K562 (cell line): ENCODE results near the gene TNC. TPM values are rescaled to one million over a fixed set of nuclear protein-coding genes. Genes with fewer than 3 reads are reported as not detected.

Experiments
- ATAC-seq: fragments of 200-7000 bp; cut with Tn5 transposase; 3 replicates; pipeline ENCODE4 v1.9.1; 2020; ENCODE audit warnings: moderate library complexity
- BruUV-seq: library from RNA; stranded (reverse); fragments of 400-500 nt; replicated peaks from 2 replicates; lab custom pipeline; 2021; lab: Mats Ljungman, UMichigan
- CTCF ChIA-PET: fragments of 300-600 bp; formaldehyde crosslinking; extraction: SDS; loops from one replicate; lab custom pipeline; 2021; ENCODE audit warnings: low intra/inter-chr PET ratio; lab: Yijun Ruan, JAX
- POLR2A ChIA-PET: fragments of 300-600, 350-650 bp; sonication (Branson Sonifier 250); formaldehyde crosslinking; extraction: SDS; loops from one replicate; lab custom pipeline; 2021; ENCODE audit warnings: antibody characterized with exemption, inconsistent platforms; lab: Yijun Ruan, JAX
- DNase-seq, 4 experiments: peaks; one replicate each; pipeline versions ENCODE4 v3.0.0 to v3.0.0-alpha.2; 2011 to 2018; ENCODE audit warnings: low spot score in 3 of 4, mixed read lengths in 3 of 4; ENCODE audit errors: extremely low read depth in 1 of 4
- FAIRE-seq: peaks from 2 replicates; lab custom pipeline; 2011; peaks lifted over from hg19 to GRCh38; lab: Jason Lieb, UNC
- H2AFZ ChIP-seq: 2 replicates; pipeline ENCODE4 v1.6.0; 2011; ENCODE audit warnings: low read depth, low read length, control low read depth, inconsistent platforms
- H3K27ac ChIP-seq: fragments of 200-600 bp; 3 replicates; pipeline ENCODE4 v1.8.0; 2011; ENCODE audit warnings: low read depth, mild to moderate bottlenecking, control low read depth, inconsistent platforms, low read length, moderate library complexity, mixed read lengths; ENCODE audit errors: extremely low read depth
- H3K27me3 ChIP-seq, 2 experiments: fragments of 300-600 bp in 1 of 2; 2 replicates in 1 of 2; 3 replicates in 1 of 2; pipeline versions ENCODE4 v1.6.0 to v1.8.0; 2011; ENCODE audit warnings: inconsistent platforms in 2 of 2, low read length in 2 of 2, mild to moderate bottlenecking in 1 of 2, mixed read lengths in 1 of 2, moderate library complexity in 1 of 2; ENCODE audit not compliant: control insufficient read depth in 2 of 2, insufficient read depth in 2 of 2
- H3K36me3 ChIP-seq: fragments of 300-600 bp; 3 replicates; pipeline ENCODE4 v1.8.0; 2011; ENCODE audit warnings: mild to moderate bottlenecking, low read length, inconsistent platforms; ENCODE audit not compliant: control insufficient read depth, insufficient read depth
- H3K4me1 ChIP-seq, 2 experiments: fragments of 200-600 bp in 1 of 2; replicated peaks in 1 of 2; 2 replicates in 1 of 2; 3 replicates in 1 of 2; pipeline versions ENCODE4 v1.5.1 to v1.8.0; 2011; ENCODE audit warnings: inconsistent platforms in 2 of 2, low read length in 2 of 2, mild to moderate bottlenecking in 1 of 2, mixed read lengths in 1 of 2, moderate library complexity in 1 of 2; ENCODE audit not compliant: control insufficient read depth in 2 of 2, insufficient read depth in 2 of 2
- H3K4me2 ChIP-seq: 2 replicates; pipeline ENCODE4 v1.6.1; 2011; ENCODE audit warnings: low read length, control low read depth, inconsistent platforms, mixed read lengths; ENCODE audit not compliant: insufficient read depth
- H3K4me3 ChIP-seq: fragments of 200-600 bp; sonication (generic), shearing (Covaris generic); 2 replicates; pipeline ENCODE4 v1.5.1; 2016; ENCODE audit warnings: control low read depth, inconsistent platforms
- H3K79me2 ChIP-seq: fragments of 200-600 bp; 3 replicates; pipeline ENCODE4 v1.8.0; 2011; ENCODE audit warnings: low read length, inconsistent platforms; ENCODE audit not compliant: control insufficient read depth, insufficient read depth
- H3K9ac ChIP-seq, 2 experiments: 2 replicates each; pipeline versions ENCODE4 v1.6.0 to v1.6.1; 2011; ENCODE audit warnings: low read depth in 2 of 2, low read length in 2 of 2, control low read depth in 1 of 2, inconsistent platforms in 1 of 2, mild to moderate bottlenecking in 1 of 2, mixed read lengths in 1 of 2; ENCODE audit not compliant: insufficient read depth in 1 of 2
- H3K9me1 ChIP-seq: one replicate; pipeline ENCODE4 v1.6.0; 2011; ENCODE audit warnings: inconsistent platforms, mild to moderate bottlenecking, low read length, moderate library complexity; ENCODE audit not compliant: control insufficient read depth, insufficient read depth
- H3K9me3 ChIP-seq: replicated peaks from 2 replicates; pipeline ENCODE4 v1.5.1; 2011; ENCODE audit warnings: low read depth, low read length, inconsistent platforms; ENCODE audit not compliant: control insufficient read depth, insufficient read depth
- H4K20me1 ChIP-seq: replicated peaks from 2 replicates; pipeline ENCODE4 v1.6.1; 2011; ENCODE audit warnings: low read length, inconsistent platforms, mixed read lengths; ENCODE audit not compliant: control insufficient read depth, insufficient read depth
- ADNP ChIP-seq: fragments of 200-800 bp; sonication (Bioruptor generic); IDR thresholded peaks from 2 replicates; pipeline ENCODE4 v1.6.1; 2016; ENCODE audit warnings: missing genetic modification characterization, missing compliant biosample characterization
- AFF4 ChIP-seq: sonication (generic); formaldehyde crosslinking; IDR thresholded peaks from 2 replicates; pipeline ENCODE4 v1.8.0; 2023; ENCODE audit warnings: mild to moderate bottlenecking, missing genetic modification reagents
- CCNT2 ChIP-seq: IDR thresholded peaks from 2 replicates; pipeline ENCODE4 v1.6.1; 2011; ENCODE audit warnings: borderline replicate concordance, low read depth, mild to moderate bottlenecking, moderate library complexity, mixed read lengths, low read length; ENCODE audit not compliant: insufficient read length; ENCODE audit errors: extremely low read depth
- CSDE1 ChIP-seq, 2 experiments: fragments of 450-650 bp; IDR thresholded peaks; 2 replicates each; pipeline ENCODE4 v1.6.1; 2016; ENCODE audit warnings: mild to moderate bottlenecking in 1 of 2
- E2F8 ChIP-seq: fragments of 450-650 bp; IDR thresholded peaks from 2 replicates; pipeline ENCODE4 v1.7.1; 2018; ENCODE audit warnings: mild to moderate bottlenecking, low read depth; ENCODE audit not compliant: partially characterized antibody
- FOXM1 ChIP-seq, 2 experiments: fragments of 450-650 bp in 1 of 2; sonication (generic) in 1 of 2; formaldehyde crosslinking in 1 of 2; IDR thresholded peaks; 2 replicates each; pipeline versions ENCODE4 v1.6.1 to v1.9.0; 2017 to 2022; ENCODE audit warnings: low read depth in 2 of 2, mild to moderate bottlenecking in 2 of 2, missing genetic modification reagents in 1 of 2, moderate library complexity in 1 of 2
- FOXO4 ChIP-seq: fragments of 450-650 bp; formaldehyde crosslinking; IDR thresholded peaks from 2 replicates; pipeline ENCODE4 v1.4.0; 2020; ENCODE audit warnings: mild to moderate bottlenecking, moderate library complexity
- FOXP1 ChIP-seq: sonication (generic); formaldehyde crosslinking; IDR thresholded peaks from 2 replicates; pipeline ENCODE4 v1.8.0; 2022; ENCODE audit warnings: mild to moderate bottlenecking, missing genetic modification reagents
- L3MBTL2 ChIP-seq: fragments of 450-650 bp; IDR thresholded peaks from 2 replicates; pipeline ENCODE4 v1.6.1; 2016; ENCODE audit warnings: mild to moderate bottlenecking, moderate library complexity
- SMAD3 ChIP-seq: fragments of 450-650 bp; formaldehyde crosslinking; conservative IDR thresholded peaks from 2 replicates; pipeline ENCODE4 v1.4.0; 2020; ENCODE audit warnings: mild to moderate bottlenecking
- ZFP30 ChIP-seq: fragments of 250-450 bp; sonication (Bioruptor Pico); IDR thresholded peaks from 2 replicates; pipeline ENCODE4 v1.8.0; 2022; ENCODE audit warnings: moderate library complexity, mild to moderate bottlenecking, inconsistent platforms, borderline replicate concordance
- ZNF280A ChIP-seq: fragments of 450-650 bp; IDR thresholded peaks from 2 replicates; pipeline ENCODE4 v1.6.1; 2018; ENCODE audit warnings: mild to moderate bottlenecking, low read depth; ENCODE audit not compliant: partially characterized antibody
- WGBS: fragments of 100-300 bp; shearing (Covaris generic); methylation state at CpG from one replicate; pipeline ENCODE4 v1.1.6; 2016; ENCODE audit warnings: low coverage, mixed read lengths; ENCODE audit not compliant: insufficient coverage; ENCODE audit errors: missing lambda C conversion rate; 5-methylcytosine and 5-hydroxymethylcytosine counted together
- in situ Hi-C: fragments of 300-500 bp; cut with MboI; formaldehyde crosslinking; loops from 4 replicates; pipeline ENCODE4 v1.15.0; 2018; ENCODE audit warnings: inconsistent platforms, mixed read lengths
- intact Hi-C: fragments of 100-400 bp; cut with micrococcal nuclease; formaldehyde crosslinking; loops from 2 replicates; pipeline ENCODE4 v1.14.2; 2022
- polyA plus RNA-seq, 8 experiments: library from polyadenylated mRNA; depleted of rRNA in 4 of 8; stranded (reverse) in 5 of 8; unstranded in 3 of 8; fragments of >200 nt; fragmentation: Nextera tagmentation in 2 of 8; fragmentation: Illumina TruSeq in 1 of 8; extraction: Ambion mirVana in 2 of 8; extraction: Trizol in 1 of 8; gene quantifications; 2 replicates each; pipeline versions ENCODE4 v1.2.1 to v1.2.3, GENCODE V29; 2011 to 2014; ENCODE audit warnings: inconsistent platforms in 1 of 8, missing spikeins in 1 of 8
- total RNA-seq, 7 experiments: library from RNA; depleted of rRNA in 6 of 7; stranded (reverse); fragments of >200 nt in 6 of 7; fragmentation: Illumina TruSeq in 2 of 7; extraction: Trizol in 2 of 7; gene quantifications; 2 replicates each; pipeline versions ENCODE4 v1.2.1 to v1.2.3, GENCODE V29; 2011 to 2021; ENCODE audit warnings: low replicate concordance in 1 of 7

The TNC gene
- total and polyA plus RNA-seq, 9 of the 15 experiments (the other 6 are each of a cell fraction or from before 2014, with no cell fraction given), result under 0.01 to 0.29 TPM; not detected in 7

GRCh38 chr9:115039516-115040120 lies 78.3 kb downstream of the TNC start:
- H3K79me2 ChIP-seq, result no peaks in the 10 kb centered on the region
- BruUV-seq, result no TSS peak
- H3K4me2 ChIP-seq, result no peak overlapping the region
- H3K9me3 ChIP-seq, result no peaks in the 10 kb centered on the region
- H4K20me1 ChIP-seq, result no peaks in the 10 kb centered on the region
- no peaks in the 10 kb centered on the region for H3K36me3 ChIP-seq
- no peak overlapping the region for H2AFZ ChIP-seq
- POLR2A ChIA-PET, result no interaction called here
- no peak overlapping the region for H3K27ac ChIP-seq
- no peak for FAIRE-seq
- intact Hi-C loops, result no loop called here
- H3K9ac ChIP-seq, result no peak overlapping the region
- no peaks in the 10 kb centered on the region; a peak in 2 of 5 replicates for H3K4me1 ChIP-seq
- ATAC-seq, result no peak
- no peaks in the 10 kb centered on the region for H3K27me3 ChIP-seq
- in situ Hi-C loops, result no loop called here
- CTCF ChIA-PET, result no interaction called here
- DNase-seq, result no peak
- no peak overlapping the region for H3K4me3 ChIP-seq
- no peaks in the 10 kb centered on the region for H3K9me1 ChIP-seq
- 2% methylated on average over 4 of the region's 4 CpGs for WGBS
- no peak for TF ChIP-seq FOXM1 (IDR thresholded peaks at IDR 0.05; ENCODE audit: low read depth)
- TF ChIP-seq FOXM1 (CRISPR knock-in tag; IDR thresholded peaks at IDR 0.05; ENCODE audit: low read depth), result no peak
- no peak for TF ChIP-seq SMAD3 (CRISPR knock-in tag)
- no peak for TF ChIP-seq ZNF280A
- TF ChIP-seq CSDE1 (IDR thresholded peaks at IDR 0.05), result no peak
- TF ChIP-seq FOXO4, result no peak
- no peak for TF ChIP-seq E2F8
- no peak for TF ChIP-seq ZFP30 (CRISPR knock-in tag)
- no peak for TF ChIP-seq ADNP
- no peak for TF ChIP-seq CCNT2
- no peak for TF ChIP-seq L3MBTL2
- TF ChIP-seq AFF4, result no peak
- TF ChIP-seq FOXP1 (CRISPR knock-in tag), result no peak
